LNCAP (cell line): ENCODE measurements around the gene NECTIN1.

Experiments used
- CTCF ChIP-seq: fragments of 450-650 bp; IDR thresholded peaks from 2 replicates; pipeline ENCODE4 v1.5.1; 2017; ENCODE audit warnings: mild to moderate bottlenecking

Gene NECTIN1

GRCh38 chr11:119759324-119759723 lies 30.3 kb upstream of the NECTIN1 start:
- no peak for TF ChIP-seq CTCF

GRCh38 chr11:119758291-119758690 lies 29.3 kb upstream of the NECTIN1 start:
- TF ChIP-seq CTCF, result no peak

GRCh38 chr11:119757378-119757777 lies 28.4 kb upstream of the NECTIN1 start:
- TF ChIP-seq CTCF, result no peak

- TF ChIP-seq CTCF, result no peak
These were observed 27.3 kb upstream of the NECTIN1 start for GRCh38 chr11:119756169-119756865.

GRCh38 chr11:119755356-119756071 lies 26.5 kb upstream of the NECTIN1 start:
- TF ChIP-seq CTCF, result no peak

- TF ChIP-seq CTCF, result no peak
These were observed 25.8 kb upstream of the NECTIN1 start for GRCh38 chr11:119754656-119755355.

GRCh38 chr11:119754199-119754598 lies 25.2 kb upstream of the NECTIN1 start:
- TF ChIP-seq CTCF, result no peak
